PC-9 (cell line): ENCODE data around the gene OR5H2.

Experiments
- EZH2 ChIP-seq: fragments of 200-600 bp; sonication (generic); IDR thresholded peaks from 2 replicates; pipeline ENCODE4 v1.8.0; 2017; ENCODE audit warnings: antibody characterized with exemption, low read depth
- TF ChIP-seq, protein P1 (sequence below): fragments of 200-600 bp; sonication (generic); conservative IDR thresholded peaks from 2 replicates; pipeline ENCODE4 v1.6.1; 2017; ENCODE audit warnings: mixed run types, antibody characterized with exemption, mild to moderate bottlenecking, moderate library complexity

DNA sequence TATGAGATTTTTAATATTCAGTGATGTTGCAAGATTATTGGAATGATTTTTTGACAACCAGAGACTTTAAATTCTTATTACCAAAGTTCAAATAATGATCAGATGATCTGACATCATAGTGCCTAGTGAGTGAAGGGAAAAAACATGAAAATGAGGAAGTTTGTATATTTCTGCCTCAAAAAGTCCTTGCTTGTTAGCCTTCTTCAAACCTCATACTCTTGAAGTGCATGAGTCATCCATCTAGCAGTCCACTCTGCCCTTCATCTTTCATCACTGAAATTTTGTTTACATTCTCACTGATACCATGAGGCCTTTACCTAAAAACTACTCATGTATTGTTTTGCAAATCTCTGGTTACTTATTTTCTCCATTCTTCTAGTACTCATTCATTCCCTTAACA lies 42.2 kb upstream of the OR5H2 start:
- TF ChIP-seq, protein P1, sequence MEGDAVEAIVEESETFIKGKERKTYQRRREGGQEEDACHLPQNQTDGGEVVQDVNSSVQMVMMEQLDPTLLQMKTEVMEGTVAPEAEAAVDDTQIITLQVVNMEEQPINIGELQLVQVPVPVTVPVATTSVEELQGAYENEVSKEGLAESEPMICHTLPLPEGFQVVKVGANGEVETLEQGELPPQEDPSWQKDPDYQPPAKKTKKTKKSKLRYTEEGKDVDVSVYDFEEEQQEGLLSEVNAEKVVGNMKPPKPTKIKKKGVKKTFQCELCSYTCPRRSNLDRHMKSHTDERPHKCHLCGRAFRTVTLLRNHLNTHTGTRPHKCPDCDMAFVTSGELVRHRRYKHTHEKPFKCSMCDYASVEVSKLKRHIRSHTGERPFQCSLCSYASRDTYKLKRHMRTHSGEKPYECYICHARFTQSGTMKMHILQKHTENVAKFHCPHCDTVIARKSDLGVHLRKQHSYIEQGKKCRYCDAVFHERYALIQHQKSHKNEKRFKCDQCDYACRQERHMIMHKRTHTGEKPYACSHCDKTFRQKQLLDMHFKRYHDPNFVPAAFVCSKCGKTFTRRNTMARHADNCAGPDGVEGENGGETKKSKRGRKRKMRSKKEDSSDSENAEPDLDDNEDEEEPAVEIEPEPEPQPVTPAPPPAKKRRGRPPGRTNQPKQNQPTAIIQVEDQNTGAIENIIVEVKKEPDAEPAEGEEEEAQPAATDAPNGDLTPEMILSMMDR, result no peak
- no peak for TF ChIP-seq EZH2
